ENCODE results near the gene MKRN1.
"Not testable (repeated sequence)": the region's sequence is repeated elsewhere in the genome, so short reads cannot be mapped to it uniquely, and the experiment has no call there.

MKRN1 gene, protein sequence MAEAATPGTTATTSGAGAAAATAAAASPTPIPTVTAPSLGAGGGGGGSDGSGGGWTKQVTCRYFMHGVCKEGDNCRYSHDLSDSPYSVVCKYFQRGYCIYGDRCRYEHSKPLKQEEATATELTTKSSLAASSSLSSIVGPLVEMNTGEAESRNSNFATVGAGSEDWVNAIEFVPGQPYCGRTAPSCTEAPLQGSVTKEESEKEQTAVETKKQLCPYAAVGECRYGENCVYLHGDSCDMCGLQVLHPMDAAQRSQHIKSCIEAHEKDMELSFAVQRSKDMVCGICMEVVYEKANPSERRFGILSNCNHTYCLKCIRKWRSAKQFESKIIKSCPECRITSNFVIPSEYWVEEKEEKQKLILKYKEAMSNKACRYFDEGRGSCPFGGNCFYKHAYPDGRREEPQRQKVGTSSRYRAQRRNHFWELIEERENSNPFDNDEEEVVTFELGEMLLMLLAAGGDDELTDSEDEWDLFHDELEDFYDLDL

DNA sequence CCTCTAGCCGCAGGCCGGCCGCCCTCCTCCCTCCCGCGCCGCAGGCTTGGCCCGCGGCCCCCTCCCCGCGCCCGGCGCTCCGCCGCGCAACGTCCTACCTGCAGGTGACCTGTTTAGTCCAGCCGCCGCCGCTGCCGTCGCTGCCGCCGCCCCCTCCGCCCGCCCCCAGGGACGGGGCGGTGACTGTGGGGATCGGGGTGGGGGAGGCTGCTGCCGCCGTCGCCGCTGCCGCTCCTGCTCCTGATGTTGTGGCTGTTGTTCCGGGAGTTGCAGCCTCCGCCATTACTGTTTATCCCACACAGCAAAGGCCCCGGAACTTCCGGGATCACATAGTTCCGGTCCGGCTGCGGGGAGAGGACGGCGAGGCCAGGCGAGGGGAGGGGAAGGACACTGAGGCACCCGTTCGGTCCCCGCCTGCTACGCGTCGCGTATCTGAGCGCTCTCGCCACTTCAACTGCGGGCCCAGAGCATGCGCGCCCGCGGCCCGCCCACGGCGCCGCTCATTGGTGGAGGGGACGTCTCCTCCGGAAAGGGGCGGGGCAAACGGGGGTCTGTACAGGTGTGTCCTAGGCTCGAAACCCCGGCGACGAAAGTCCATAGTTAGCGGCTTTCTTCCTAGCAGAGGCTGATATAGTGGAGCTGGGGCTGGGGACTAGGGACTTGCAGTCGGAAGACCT lies at the start of gene MKRN1:
Gene MKRN1, minus strand, starts transcription at position 444 of the 677 bp plus-strand sequence. Its CDS starts 161 bp downstream, at position 283.
- in situ Hi-C loops (cut with MboI; ENCODE audit: low sequenced_read_pairs): no loop called here

DNA sequence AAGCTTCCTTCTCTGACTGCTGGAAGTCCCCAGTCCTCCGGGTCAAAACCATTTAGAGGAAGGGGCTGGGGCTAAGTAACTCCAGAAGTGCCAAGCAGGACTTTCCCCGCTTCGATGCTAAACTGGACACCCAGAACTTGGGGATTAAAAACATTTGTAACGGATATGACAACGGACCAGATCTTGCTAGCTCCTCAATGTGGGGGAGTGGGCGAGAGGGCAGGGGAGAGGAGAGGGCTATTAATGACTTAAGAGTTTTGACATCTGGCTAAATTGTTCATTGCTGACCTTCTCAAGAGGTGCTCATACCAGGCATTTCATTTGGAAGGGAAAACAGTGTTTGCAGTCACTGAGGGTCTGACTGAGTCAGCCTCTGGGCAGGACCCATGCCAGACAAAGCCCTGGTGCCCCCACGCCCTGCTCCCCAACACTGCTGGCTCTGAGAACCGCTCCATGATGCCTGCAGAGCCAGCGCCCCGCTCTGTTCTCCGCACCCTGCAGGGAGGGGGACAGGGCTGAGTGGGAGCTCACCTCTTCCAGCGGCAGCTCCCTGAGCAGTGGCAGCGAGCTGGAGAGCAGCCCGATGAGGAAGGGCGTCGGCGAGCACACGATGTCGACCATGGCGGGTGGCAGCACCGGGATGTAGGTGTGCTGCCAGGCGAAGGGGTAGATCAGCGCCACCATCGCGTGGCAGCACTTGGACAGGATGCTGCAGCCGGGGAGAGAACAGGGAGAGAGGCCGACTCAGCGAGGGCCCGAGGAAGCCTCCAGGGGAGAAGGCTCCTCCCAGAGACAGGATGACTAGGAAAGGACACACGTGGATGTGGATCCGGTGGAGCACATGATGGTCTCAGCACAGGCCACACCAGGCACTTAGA lies 47.7 kb upstream of the MKRN1 start:
- in situ Hi-C loops (cut with MboI; ENCODE audit: low sequenced_read_pairs): no loop called here

DNA sequence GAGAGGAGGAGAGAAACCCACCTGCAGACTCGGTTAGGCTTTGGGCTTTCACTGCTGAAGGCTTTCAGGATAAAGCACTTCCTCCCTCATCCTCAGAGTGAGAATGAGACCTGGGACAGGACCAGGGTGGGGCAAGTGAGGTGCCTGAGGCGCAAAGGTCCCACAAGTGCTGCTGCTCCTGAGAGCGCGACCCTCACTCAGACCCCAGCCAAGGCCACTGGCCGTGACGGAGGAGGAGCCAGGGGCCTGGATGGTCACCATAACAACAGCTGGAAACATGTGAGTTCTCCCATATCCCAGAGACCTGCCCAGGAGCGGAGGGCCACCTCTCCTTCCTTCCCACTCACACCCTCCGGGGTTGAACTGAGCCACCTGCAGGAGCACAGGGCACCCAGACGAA lies 46.9 kb upstream of the MKRN1 start:
- in situ Hi-C loops (cut with MboI; ENCODE audit: low sequenced_read_pairs): no loop called here

DNA sequence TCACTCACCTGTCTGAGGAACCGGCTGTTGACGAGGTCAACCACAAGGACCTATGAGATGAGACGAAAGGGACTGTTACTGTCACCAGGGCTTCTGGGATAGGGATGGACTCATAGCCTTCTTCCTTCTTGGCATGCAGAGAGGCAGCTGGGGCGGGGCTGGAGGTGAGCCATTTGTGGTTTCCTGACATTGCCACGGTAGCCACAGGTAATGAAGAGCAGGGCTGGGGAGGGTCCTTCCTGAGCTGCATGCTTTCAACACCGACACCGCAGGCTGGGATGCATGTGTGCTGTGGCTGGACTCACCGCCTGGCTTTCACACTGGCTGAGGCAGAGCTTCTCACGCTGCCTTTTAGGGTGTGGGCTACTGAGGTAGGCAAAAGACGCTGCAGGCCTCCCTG lies 46.4 kb upstream of the MKRN1 start:
- in situ Hi-C loops (cut with MboI; ENCODE audit: low sequenced_read_pairs): no loop called here

DNA sequence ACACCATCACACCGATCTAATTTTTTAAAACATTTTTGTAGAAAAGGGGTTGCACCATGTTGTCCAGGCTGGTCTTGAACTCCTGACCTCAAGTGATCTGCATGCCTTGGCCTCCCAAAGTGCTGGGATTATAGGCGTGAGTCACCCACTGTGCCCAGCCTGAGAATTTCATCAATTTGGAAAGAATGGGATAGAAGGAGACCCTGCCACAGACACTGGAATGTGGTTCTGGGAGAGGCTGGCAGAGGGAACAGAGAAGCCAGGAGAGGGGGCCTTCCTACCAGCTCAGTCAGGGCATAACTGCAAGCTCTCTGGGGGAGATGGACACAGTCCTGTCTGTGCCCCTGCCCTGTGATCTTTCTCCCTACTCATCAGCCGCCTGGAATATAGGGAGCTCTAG lies 42.1 kb upstream of the MKRN1 start:
- in situ Hi-C loops (cut with MboI; ENCODE audit: low sequenced_read_pairs): no loop called here

DNA sequence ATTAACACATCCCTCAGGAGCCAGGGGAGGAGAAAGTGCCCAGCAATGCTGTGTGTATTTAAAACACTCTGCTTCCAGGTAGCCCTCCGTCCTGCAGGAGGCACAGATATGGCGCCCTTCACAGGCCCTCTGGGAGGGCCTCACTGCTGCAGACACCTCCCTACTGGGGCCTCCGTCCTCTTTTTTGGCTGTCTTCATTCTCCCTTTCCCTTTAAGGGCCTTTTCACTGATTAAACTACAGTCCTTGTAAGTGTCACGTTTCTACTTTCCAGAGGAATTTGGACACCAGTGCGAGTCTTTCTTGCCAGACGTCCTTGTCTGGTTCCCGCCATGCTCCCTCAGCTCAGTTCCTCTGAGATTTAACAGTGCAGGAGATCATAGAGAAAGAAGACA lies 39.7 kb upstream of the MKRN1 start:
- in situ Hi-C loops (cut with MboI; ENCODE audit: low sequenced_read_pairs): no loop called here

DNA sequence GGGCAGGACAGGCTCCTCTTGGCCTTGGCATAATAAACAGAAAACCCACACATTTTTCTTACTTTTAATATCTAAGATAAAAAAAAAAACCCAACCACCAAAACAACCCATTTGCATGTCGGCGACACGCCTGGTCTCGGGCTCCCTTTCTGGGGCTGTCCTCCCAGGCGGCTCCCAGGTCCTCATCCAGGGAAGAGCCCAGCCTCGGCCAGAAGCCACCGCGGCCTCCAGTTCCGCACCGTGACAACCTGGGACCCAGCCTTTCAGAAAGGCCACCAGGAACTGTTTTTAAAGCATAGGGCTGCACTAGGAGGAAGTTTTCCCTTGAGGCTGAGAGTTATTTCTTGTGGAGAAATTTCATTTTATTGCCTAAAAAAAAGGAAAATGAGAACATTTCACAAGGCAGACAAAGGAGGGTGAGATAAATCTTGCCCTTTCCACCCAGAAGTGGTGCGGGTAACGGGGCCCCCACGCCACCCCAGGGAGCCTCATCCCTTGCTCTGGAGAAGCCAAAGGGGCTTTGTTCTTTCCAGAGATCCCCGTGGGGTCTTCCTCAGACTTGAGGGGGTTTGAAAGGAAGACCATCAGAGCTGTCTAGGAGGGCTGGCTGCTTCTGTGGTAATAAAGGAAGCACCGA lies 39.2 kb upstream of the MKRN1 start:
- in situ Hi-C loops (cut with MboI; ENCODE audit: low sequenced_read_pairs): no loop called here

DNA sequence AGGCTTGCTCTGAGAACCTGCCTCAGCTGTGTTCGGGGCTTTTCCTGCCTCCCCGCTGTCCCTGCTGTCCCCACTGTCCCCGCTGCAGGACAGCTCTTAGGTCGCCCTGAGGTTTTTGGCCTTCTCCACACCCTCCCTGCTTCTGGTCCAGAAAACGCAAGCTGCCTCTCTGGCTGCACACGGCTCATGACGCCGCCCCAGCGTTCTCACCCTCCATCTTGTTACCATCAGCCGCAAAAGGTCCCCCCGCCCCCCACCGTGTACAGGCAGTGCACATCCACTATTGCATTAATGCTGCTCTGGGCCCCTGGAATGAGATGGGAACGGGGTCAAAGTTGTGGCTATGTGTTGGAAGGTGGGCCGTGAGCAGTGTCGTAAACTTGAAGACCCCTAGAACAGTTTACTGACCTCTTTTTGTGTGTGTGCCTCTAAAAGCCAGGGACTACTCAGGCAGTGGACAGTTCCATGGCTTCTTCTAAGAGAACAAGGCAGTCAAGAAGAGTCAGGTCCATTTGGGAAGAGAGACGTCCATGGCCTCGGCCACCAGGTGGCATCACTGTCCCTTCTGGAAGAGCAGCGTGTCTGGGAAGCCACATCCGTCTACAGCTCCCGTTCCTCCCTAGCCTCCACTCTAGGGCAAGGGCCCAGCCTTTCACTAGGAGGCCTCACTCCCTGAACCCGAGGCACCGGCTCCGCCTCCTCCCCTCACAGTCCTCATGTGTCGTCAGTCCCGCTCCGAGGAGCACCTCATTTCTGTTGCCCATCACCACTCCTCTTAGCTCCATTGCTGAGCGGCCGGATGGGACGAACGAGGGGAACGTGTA lies 38.5 kb upstream of the MKRN1 start:
- in situ Hi-C loops (cut with MboI; ENCODE audit: low sequenced_read_pairs): no loop called here

DNA sequence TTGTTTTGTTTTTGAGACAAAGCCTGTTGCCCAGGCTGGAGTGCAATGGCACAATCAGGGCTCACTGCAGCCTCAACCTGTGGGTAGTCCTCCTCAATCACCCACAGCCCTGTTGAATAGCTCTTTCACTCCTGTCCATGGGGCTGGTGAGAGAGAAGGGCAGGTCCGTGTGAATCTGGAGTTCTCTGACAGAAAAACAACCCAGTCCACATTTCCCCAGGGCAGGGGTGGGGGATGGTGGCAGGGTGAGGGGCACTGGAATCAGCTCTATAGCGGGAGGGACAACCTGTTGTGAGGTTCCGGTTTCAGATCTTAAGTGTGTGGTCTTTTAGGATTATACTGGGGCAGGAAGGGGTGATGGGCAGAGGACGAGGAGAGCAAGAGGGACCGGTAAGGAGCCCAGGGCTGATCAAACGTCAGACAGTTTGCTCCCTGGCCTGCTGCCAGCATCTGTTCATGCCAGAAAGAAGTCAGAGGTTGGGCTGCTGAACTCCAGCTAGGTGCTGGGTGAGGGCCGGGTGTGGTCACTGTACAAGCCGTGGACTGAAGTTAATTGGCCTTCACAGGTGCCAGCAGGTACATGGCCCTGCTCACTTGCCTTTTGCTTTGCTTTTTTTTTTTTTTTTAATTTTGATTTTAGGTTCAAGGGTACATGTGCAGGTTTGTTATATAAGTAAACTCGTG lies 33.2 kb upstream of the MKRN1 start:
- in situ Hi-C loops (cut with MboI; ENCODE audit: low sequenced_read_pairs): no loop called here

DNA sequence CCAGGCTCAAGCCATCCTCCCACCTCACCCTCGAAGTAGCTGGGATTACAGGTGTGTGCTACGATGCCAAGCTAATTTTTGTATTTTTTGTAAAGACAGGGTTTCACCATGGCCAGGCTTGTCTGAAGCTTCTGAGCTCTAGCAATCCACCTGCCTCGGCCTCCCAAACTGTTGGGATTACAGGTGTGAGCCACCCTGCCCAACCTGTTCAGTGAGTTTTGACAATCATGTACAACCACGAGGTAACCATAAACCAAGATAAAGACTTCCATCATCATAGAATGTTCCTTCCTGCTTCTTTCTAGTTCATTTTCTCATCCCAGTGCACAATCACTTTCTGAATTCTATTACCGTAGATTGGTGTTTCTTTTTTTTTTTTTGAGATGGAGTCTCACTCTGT lies 30.5 kb upstream of the MKRN1 start:
- in situ Hi-C loops (cut with MboI; ENCODE audit: low sequenced_read_pairs): no loop called here

DNA sequence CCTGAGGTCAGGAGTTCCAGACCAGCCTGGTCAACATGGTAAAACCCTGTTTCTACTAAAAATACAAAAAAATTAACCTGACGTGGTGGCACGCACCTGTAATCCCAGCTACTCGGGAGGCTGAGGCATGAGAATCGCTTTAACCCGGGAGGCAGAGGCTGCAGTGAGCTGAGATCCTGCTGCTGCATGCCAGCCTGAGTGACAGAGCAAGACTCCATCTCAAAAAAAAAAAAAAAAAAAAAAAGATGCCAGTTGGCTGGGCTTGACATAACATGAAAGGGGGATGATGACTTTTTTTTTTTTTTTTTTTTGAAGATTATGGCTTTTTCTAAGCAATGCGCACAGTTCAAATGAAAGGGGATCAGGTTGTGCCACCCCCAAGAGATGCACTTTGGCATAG lies 28.3 kb upstream of the MKRN1 start:
- in situ Hi-C loops (cut with MboI; ENCODE audit: low sequenced_read_pairs): not testable (repeated sequence)

DNA sequence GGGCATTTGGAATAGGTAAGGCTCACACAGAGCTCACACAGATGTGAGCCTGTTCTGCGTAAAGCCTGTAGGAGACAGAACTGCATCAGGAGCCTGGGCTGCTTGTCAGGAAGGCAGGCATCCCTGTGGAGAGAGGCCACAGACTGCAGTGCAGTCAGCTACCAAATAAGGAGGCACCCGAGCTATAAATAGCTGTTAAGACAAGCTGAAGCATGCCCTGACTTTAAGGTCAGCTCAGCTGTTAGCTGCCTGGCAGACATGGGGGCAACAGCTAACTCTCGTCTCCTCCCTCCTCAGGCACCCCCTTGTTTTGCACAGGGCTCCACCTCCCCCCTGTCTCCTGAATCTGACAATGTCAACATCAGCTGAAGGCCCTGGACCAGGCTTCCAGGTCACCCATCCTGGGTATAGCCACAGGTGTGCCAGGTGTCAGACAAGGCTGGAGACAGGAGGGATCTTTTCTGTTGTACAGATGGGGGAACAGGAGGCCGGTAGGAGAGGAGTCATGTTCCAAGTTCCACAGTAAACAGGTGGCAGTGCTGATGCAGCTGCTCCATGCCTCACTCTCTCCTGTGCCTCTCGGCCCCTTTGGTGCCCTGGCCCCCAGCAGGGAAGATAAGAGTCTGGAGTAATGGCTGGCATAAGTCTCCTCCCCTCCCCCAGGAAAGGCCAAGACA lies 27.6 kb upstream of the MKRN1 start:
- in situ Hi-C loops (cut with MboI; ENCODE audit: low sequenced_read_pairs): no loop called here

DNA sequence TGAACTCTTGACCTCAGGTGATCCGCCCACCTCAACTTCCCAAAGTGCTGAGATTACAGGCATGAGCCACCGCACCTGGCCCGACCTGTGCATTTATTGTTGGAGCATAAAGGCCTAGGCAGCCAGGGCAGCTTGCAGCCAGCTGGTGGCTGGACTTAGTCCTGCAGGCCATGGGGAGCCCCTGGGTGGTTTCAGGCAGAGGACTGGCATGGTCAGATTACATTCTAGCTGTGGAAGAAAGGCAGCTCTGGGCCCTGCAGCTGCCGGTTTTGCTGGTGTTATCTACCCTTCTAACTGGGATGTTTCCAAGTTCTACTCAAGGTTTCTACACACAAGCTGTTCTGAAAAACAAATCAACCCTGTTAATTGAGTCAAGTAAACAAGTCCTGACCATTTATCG lies 22.7 kb upstream of the MKRN1 start:
- in situ Hi-C loops (cut with MboI; ENCODE audit: low sequenced_read_pairs): no loop called here

DNA sequence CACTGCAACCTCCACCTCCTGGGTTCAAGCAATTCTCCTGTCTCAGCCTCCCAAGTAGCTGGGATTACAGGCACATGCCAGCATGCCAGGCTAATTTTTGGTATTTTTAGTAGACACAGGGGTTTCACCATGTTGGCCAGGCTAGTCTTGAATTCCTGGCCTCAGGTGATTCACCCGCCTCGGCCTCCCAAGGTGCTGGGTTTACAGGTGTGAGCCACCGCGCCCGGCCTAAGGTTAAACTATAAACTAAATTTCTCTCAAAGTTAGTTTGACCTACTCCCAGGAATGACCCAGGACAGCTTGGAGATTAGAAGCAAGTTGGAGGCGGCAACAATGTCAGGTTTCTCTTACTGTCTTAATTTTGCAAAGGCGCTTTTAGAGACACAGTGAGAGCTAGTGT lies 18.5 kb upstream of the MKRN1 start:
- in situ Hi-C loops (cut with MboI; ENCODE audit: low sequenced_read_pairs): not testable (repeated sequence)

DNA sequence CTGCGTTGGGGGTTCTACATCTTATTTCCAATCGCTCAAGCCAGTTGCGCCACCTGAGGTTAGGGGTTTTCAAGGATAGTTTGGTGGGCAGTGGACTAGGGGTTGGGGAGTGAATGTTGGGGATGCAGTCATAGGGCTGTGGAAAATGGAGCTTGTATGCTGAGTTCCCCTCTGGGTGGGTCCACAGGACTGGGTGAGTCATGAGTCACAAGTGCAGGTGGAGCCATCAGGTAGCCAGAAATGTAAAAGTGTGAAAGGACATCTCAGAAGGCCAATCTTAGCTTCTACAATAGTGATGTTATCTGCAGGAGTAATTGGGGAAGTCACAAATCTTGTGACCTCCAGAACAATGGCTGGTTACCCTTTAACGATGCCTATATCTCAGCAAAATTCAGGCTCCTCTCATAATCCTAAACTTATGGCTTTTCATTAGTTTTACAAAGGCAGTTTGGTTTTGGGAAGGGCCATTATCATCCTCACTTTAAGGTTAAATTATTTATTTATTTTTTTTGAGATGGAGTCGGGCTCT lies 18.0 kb upstream of the MKRN1 start:
- in situ Hi-C loops (cut with MboI; ENCODE audit: low sequenced_read_pairs): no loop called here

DNA sequence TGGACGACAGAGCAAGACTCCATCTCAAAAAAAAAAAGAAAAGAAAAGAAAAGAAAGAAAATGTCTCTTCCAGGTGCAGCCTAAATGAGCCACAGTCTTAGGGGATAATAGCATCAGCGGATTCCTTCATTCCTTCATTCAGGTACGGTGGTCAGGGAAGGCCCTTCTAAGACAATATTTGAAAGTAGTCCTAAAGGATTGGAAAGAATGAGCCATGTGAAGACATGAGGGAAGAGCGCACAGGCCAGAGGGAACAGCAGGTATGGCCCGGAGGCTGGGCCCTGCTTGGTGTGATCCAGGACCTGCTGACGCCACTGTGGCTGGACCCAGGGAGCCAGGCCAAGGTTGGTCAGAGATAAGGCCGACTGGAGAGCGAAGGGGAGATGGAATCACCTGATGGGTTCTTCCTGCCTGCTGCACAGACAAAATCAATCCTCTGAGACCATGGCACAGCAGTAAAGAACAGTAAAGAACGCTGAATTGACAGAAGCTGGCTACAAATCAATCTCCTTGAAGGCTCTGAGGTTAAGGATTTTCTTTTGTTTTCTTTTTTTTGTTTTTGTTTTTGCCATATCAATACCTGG lies 16.3 kb upstream of the MKRN1 start:
- in situ Hi-C loops (cut with MboI; ENCODE audit: low sequenced_read_pairs): no loop called here

DNA sequence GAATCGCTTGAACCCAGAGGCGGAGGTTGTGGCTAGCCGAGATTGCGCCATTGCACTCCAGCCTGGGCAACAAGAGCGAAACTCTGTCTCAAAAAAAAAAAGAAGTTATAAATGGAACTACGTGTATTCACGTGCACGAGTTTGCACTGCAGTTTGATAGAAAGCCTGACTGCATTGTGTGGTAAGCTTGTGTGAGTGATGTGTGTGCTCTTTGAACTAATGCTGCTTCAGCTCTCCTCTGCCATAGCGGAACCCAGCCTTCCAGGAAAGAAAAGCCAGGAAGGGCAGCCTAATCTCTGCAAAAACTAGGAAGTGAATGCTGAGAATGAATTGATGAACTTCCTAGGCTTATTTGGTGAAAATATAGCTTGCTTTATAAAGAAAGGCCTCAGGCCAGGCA lies 15.6 kb upstream of the MKRN1 start:
- in situ Hi-C loops (cut with MboI; ENCODE audit: low sequenced_read_pairs): no loop called here

DNA sequence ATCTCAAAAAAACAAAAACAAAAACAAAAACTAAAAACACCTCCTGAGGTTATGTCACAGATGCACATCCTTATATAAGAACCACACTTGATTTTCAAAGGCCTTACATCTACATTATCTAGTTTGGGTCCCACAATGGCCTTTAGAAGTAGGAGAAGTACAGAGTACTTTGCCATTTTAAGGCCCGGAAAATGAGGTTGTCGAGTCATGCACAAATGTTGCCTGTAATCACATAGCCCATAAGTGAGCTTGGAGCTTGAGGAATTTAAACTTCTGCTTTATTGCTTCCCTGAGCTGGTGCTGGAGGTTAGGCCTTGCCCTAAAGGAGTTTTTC lies 9.7 kb upstream of the MKRN1 start:
- in situ Hi-C loops (cut with MboI; ENCODE audit: low sequenced_read_pairs): no loop called here
